ENCODE data around the gene TENM4.

TENM4 gene

DNA sequence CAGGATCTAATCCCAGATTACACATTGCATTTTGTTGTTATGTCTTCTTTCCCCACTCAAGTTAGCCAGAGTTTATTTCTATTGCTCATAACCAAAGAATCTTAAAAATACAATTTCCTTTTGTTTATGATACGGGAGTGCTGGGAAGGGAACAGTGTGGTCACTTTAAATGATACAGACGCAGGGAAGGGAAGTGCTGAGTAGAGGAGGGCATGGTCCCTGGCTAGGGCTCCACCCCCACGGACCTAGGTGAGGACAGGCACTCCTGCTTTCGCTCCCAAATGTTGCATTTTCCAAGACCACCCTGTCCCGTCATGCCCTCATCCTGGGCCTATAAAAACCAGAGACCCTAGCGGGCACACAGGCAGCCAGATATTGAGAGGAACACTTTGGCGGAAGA is 835.5 kb downstream of the TENM4 start:
- DNase-seq = no peak

DNA sequence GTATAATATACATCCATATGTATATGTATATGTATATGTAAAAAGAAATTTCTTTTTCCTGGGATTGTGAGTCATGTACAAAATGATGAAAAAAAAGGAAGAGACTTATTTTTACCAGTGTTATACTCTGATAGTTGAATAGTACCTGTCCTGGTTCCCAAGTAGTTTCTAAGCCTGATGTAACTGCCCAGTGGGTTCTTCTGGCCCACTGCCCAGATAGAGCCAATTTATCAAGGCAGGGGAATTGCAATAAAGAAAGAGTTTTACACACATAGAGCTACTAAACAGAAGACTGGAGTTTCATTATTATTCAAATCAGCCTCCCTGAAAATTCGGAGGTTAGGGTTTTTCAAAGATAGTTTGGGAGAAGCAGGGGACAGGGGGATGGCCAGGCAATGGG is 837.0 kb downstream of the TENM4 start:
- DNase-seq = no peak

Measured in activated CD4-positive, alpha-beta T cell treated with anti-CD3 and anti-CD28 coated beads, Interleukin-2, amount 50 U/mL, for 48 hours (primary cell).